ENCODE data around the gene P2RX5.
A peak's percentile ranks its signal among the peaks of the same experiment; 100 is the strongest.

Gene P2RX5

DNA sequence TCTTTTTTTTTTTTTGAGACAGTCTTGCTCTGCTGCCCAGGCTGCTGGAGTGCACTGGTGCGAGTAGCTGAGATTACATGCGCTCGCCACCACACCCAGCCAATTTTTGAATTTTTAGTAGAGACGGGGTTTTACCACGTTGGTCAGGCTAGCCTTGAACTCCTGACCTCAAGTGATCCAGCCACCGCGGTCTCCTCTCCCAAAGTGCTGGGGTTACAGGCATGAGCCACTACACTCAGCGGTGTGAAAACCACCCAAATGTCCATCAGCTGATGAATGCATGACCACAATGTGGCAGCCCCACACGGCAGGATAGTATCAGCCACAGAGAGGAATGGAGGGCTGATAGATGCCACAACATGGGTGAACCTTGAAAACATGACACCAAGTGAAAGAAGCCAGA, 2.1 kb downstream of the P2RX5 start:
- no peak for TF ChIP-seq CTCF (IDR thresholded peaks at IDR 0.05; ENCODE audit: insufficient read depth, low read length, poor library complexity, severe bottlenecking)
- peaks cover 17% of the 10 kb centered on the region for H3K36me3 ChIP-seq (ENCODE audit: control insufficient read depth, insufficient read depth, low read length)
- no peaks in the 10 kb centered on the region for H3K27me3 ChIP-seq (replicated peaks; ENCODE audit: control insufficient read depth, insufficient read depth, low read length)
- peak overlapping the region; percentile 69 for H3K4me3 ChIP-seq (replicated peaks; ENCODE audit: low read depth, low read length)
- DNase-seq (ENCODE audit: extremely low read depth, insufficient read length), result peak; percentile 78

- Histone ChIP-seq H3K4me3 (replicated peaks; ENCODE audit: low read depth, low read length) (peak overlapping the region; percentile 43), H3K27me3 (replicated peaks; ENCODE audit: control insufficient read depth, insufficient read depth, low read length) (no peaks in the 10 kb centered on the region), H3K36me3 (ENCODE audit: control insufficient read depth, insufficient read depth, low read length) (peaks cover 20% of the 10 kb centered on the region)
- no peak for TF ChIP-seq CTCF (IDR thresholded peaks at IDR 0.05; ENCODE audit: insufficient read depth, low read length, poor library complexity, severe bottlenecking)
- no peak for DNase-seq (ENCODE audit: extremely low read depth, insufficient read length)
Measured at GRCh38 chr17:3693141-3693540, 2.8 kb downstream of the P2RX5 start.

- no peaks in the 10 kb centered on the region for H3K27me3 ChIP-seq (replicated peaks; ENCODE audit: control insufficient read depth, insufficient read depth, low read length)
- no peak for DNase-seq (ENCODE audit: extremely low read depth, insufficient read length)
- peaks cover 21% of the 10 kb centered on the region for H3K36me3 ChIP-seq (ENCODE audit: control insufficient read depth, insufficient read depth, low read length)
- peak; percentile 24 for TF ChIP-seq CTCF (IDR thresholded peaks at IDR 0.05; ENCODE audit: insufficient read depth, low read length, poor library complexity, severe bottlenecking)
- no peak overlapping the region for H3K4me3 ChIP-seq (replicated peaks; ENCODE audit: low read depth, low read length)
Measured at GRCh38 chr17:3692346-3692745, 3.6 kb downstream of the P2RX5 start.

- no peak for DNase-seq (ENCODE audit: extremely low read depth, insufficient read length)
- no peak for TF ChIP-seq CTCF (IDR thresholded peaks at IDR 0.05; ENCODE audit: insufficient read depth, low read length, poor library complexity, severe bottlenecking)
- Histone ChIP-seq H3K36me3 (ENCODE audit: control insufficient read depth, insufficient read depth, low read length) (peaks cover 21% of the 10 kb centered on the region), H3K4me3 (replicated peaks; ENCODE audit: low read depth, low read length) (no peak overlapping the region), H3K27me3 (replicated peaks; ENCODE audit: control insufficient read depth, insufficient read depth, low read length) (no peaks in the 10 kb centered on the region)
Measured at GRCh38 chr17:3691617-3692067, 4.3 kb downstream of the P2RX5 start.

- no peaks in the 10 kb centered on the region for H3K27me3 ChIP-seq (replicated peaks; ENCODE audit: control insufficient read depth, insufficient read depth, low read length)
- peaks cover 21% of the 10 kb centered on the region for H3K36me3 ChIP-seq (ENCODE audit: control insufficient read depth, insufficient read depth, low read length)
- no peak for DNase-seq (ENCODE audit: extremely low read depth, insufficient read length)
- no peak overlapping the region for H3K4me3 ChIP-seq (replicated peaks; ENCODE audit: low read depth, low read length)
- TF ChIP-seq CTCF (IDR thresholded peaks at IDR 0.05; ENCODE audit: insufficient read depth, low read length, poor library complexity, severe bottlenecking), result no peak
Measured at GRCh38 chr17:3690094-3690715, 5.8 kb downstream of the P2RX5 start.

Measured in GM06990 (cell line).